NCI-H1048 (cell line): ENCODE data around the gene GUSB.
"Not testable (repeated sequence)": the region's sequence is repeated elsewhere in the genome, so short reads cannot be mapped to it uniquely, and the experiment has no call there.

ENCODE experiments used
- DNase-seq: peaks from one replicate; lab custom pipeline; 2025; lab: John Stamatoyannopoulos, UW

GUSB gene

DNA sequence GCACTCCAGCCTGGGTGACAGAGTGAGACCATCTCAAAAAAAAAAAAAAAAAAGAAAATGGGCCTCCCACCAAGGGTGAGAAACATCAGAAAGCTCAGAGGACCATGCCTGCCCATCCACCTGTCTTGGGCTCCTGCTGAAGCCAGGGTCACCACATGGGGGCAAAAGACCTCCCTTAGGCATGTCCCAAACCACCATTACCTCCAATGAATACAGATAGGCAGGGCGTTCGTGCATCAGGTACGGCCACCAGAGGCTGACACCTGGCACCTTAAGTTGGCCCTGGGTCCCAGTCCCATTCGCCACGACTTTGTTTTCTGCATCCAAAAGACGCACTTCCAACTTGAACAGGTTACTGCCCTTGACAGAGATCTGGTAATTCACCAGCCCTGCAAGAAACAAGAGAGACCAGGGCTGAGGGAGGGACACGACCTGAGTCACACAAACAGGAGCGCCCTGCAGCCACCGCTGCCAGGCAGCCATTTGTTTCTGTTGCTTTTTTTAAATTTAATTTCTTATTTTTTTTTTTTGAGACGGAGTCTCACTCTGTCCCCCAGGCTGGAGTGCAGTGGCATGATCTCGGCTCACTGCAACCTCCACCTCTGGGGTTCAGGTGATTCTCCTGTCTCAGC is 6.1 kb downstream of the GUSB start:
- no peak for DNase-seq

DNA sequence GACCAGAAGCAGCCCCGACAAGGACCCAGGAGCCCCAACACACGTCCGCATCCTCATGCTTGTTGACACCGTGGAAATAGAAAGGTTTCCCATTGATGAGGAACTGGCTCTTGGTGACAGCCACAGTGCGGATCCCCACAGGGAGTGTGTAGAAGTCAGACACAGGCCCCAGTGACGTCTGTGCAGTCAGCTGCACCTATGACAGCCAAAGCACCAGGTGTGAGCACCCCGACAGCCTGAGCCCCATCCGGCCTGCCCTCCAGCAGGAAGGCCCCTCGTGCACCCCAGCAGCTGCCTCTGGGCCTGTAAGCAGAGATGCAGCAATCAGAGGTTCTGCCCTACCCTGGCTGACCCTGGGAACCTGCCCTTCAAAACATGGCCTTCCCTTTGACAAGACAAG is 7.1 kb downstream of the GUSB start:
- DNase-seq, result no peak

DNA sequence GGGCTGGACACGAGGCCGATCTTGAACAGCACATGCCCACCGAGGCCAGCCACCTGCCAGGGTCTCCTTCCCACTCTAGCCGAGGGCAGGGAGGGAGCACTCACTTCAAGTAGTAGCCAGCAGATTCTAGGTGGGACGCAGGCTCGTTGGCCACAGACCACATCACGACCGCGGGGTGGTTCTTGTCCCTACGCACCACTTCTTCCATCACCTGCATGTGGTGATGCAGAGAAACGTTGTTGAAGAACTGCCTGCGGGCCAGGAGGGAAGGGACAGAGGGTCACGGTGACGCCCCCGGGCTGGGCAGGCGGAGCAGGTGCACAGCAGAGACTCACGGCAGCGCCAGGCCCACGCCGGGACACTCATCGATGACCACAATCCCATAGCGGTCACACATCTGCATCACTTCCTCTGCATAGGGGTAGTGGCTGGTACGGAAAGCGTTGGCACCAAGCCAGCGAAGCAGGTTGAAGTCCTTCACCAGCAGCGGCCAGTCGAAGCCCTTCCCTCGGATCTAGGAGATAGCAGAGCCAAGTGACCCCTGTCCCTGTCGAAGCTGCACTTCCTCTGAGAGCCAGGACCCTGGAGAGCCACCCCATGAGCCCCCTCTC is 7.7 kb downstream of the GUSB start:
- DNase-seq, result no peak

DNA sequence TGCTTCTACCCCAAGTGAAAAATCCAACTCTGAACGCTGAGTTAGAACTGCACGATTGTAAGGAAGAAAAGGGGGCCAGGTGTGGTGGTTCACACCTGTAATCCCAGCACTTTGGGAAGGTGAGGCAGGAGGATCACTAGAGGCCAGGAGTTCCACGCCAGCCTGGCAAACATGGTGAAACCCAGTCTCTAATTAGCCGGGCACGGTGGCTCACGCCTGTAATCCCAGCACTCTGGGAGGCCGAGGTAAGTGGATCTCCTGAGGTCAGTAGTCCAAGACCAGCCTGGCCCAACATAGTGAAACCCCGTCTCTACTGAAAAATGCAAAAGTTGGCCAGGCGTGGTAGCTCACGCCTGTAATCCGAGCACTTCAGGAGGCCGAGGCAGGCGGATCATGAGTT is 9.0 kb downstream of the GUSB start:
- DNase-seq, result no peak

DNA sequence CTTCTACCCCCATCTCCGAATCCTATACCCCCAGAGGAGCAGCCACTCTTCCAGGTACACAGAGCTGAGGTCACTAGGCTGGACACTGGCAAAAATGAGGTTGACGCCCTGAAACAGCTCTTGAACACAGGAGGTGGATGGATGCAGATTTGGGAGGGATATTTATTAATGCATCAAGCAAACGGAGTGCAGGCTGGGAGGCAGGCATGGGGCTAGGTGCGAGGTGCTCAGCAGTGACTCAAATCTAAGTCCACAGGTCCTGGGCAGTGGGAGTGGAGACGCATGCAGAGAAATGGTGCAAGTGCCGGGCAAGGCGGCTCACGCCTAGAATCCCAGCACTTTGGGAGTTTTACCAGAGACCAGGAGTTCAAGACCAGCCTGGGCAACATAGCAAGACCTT is 11.0 kb downstream of the GUSB start:
- no peak for DNase-seq

DNA sequence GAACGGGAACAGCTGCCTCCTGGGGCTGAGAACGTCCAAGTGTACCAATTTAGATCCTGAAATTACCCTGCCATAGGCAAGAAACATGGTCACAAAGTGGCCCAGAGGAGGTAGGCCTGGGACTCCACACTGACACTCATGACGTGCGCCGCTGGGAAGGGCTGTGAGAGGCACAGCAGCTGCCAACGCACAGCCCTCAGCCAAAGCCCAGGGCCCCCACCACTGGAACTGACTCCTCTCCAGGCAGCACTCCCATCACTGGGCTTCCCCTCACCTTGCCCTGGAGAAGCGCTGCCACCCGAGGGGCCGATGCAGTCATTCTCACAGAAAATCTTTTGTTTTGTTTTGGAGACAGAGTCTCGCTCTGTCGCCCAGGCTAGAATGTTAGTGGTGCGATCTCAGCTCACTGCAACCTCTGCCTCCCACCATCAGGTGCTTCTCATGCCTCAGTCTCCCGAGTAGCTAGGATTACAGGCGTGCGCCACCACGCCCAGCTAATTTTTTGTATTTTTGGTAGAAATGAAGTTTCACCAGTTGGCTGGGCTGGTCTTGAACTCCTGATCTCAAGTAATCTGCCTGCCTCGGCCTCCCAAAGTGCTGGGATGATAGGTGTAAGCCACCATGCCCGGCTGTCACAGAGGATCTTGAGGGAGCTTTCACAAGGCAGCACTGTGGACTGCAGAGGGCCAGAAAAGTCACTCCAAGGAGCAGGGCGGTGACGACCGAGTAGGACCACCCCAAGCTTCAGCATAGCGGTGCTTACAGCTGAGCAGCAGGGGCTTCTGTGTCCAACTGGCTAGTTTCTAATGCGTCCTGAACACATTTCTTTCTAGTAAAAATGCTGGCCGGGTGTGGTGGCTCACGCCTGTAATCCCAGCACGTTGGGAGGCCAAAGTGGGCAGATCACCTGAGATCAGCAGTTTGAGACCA is 13.5 kb downstream of the GUSB start:
- DNase-seq, result no peak

DNA sequence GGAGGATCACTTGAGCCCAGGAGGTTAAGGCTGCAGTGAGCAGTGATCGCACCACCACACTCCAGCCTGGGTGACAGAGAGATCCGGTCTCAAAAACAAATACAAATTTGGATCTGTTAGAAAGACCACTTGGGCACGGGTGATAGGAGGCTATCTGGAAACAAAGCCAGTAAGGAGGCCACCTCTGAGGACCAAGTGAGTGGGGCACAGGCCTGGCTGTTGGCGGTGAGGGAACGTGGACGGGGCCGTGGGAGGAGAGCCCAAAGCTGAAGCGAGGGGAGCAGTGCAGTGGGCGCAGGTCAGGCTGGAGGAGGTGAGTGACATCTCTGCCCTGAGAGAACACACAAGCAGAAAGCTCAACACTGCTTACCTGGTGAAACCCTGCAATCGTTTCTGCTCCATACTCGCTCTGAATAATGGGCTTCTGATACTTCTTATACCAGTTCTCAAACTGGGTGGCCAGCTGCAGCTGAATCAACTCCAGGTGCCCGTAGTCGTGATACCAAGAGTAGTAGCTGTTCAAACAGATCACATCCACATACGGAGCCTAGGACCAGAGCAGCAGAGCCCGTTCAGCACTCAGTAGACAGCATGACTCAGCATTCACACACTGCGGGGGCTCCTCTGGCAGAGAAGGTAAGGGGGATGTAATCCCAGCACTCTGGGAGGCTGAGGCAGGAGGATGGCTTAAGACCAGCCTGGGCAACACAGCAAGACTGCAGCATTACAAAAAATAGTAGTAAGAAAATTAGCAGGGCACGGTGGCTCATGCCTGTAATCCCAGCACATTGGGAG is 14.5 kb downstream of the GUSB start:
- no peak for DNase-seq

DNA sequence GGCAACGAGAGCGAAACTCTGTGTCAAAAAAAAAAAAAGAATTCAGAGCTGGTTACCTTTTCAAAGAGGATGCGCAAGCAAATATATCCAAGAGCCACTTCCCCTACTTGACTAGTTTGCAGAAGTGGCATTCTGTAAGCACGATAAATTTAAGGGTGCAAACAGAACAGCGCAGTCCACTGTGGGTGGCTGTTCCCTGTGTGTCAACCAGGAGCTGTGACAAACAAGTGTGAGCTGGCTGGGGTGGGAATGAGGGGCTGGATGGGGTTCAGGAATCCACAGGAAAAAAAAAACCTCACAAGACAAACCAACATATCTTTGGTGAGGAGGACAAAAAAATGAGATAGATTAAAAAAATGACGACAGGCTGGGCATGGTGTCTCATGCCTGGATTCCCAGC is 15.9 kb downstream of the GUSB start:
- DNase-seq, result no peak

DNA sequence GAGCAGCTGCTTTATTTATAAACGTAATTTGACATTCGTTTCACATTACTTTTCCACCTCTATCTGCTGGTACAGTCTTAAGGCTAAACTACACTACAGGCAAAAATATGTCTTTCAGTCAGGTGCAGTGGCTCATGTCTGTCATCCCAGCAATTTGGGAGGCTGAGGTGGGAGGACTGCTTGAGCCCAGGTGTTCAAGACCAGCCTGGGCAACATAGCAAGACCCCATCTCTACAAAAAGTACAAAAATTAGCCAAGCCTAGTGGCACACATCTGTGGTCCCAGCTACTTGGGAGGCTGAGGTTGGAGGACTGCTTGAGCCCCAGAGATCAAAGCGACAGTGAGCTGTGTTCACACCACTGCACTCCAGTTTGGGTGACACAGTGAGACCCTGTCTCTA is 17.3 kb downstream of the GUSB start:
- DNase-seq, result not testable (repeated sequence)

DNA sequence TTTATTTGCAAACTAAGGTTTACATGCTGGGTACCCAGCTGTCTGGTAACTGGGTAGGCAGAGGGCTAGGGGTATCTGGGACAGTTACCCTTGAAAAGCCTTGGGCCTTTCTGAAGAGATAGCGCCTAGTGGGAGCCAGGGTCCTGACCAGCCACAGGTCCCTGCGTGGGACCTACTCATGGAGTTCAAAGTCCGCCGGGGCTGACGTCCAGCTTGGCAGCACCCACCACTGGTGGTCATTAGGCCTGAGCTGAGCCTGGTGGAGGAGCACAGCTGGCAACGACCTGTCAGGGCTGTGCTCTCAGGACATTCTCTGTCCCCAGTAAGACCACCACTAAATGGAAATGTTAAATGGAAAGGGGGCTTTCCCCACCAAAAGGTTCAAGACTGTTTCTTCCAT is 20.0 kb downstream of the GUSB start:
- DNase-seq, result no peak

DNA sequence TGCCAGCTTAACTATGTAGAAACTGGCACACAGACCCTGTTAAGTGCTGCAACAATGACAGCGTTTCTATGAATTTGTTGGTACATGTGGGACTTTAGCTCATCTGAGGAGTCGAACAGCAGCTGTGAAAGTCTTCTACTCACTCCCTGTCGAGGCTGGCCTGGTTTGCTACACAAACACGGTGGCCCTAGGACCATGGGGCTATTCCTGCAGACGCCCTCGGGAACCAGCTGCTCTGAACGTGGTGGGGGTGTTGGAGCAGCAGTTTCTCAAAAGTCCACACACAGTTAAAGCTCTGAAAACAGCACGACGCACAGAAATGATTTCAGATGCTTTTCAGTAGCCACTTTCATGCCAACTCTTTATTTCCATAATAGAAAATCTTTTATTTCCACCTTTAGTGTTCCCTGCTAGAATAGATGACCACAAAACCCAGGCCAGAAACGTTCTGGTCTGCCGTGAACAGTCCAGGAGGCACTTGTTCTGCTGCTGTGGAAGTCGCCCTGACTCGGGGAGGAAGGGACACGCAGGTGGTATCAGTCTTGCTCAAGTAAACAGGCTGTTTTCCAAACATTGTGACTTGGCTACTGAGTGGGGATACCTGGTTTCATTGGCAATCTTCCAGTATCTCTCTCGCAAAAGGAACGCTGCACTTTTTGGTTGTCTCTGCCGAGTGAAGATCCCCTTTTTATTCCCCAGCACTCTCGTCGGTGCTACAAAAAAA is 21.5 kb downstream of the GUSB start:
- DNase-seq, result no peak

DNA sequence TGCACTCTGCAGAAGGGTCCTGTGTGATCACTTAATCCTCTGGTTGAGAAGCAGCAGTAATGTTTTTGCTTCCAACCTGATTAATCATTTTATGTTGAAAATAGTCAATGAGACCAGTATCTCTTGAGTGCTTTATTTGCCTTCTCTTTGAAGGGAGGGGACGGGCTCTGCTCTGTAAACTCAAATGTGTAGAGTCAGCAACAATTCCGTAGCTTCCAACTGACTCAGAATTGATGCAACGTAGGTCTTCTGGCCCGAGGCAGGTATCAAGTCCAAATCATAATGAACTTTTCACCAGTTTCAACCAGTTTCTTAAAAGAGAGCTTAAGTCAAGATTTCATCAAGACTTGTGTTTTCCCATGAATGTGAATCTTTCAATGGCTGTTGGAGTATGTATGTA is 26.3 kb downstream of the GUSB start:
- DNase-seq, result no peak

DNA sequence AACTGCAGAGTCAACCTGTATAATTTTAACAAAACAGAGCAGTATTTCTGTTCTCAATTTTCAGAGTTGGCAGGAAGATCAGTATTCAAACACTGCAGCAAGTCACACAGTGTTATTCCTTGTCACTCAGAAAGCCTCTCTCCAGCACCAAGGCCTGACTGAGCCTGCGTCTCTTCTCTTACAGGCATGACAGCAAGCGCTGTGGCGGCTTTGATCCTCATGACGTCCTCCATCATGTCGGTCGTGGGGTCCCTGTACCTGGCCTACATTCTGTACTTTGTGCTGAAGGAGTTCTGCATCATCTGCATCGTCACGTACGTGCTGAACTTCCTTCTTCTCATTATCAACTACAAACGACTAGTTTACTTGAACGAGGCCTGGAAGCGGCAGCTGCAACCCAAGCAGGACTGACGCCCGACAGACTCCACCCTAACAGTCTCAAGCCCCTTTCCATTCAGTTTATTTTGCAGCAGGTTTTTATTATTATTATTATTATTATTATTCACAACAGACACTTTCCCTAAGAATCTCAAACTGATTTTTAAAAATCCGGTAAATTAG is 28.0 kb downstream of the GUSB start:
- no peak for DNase-seq

DNA sequence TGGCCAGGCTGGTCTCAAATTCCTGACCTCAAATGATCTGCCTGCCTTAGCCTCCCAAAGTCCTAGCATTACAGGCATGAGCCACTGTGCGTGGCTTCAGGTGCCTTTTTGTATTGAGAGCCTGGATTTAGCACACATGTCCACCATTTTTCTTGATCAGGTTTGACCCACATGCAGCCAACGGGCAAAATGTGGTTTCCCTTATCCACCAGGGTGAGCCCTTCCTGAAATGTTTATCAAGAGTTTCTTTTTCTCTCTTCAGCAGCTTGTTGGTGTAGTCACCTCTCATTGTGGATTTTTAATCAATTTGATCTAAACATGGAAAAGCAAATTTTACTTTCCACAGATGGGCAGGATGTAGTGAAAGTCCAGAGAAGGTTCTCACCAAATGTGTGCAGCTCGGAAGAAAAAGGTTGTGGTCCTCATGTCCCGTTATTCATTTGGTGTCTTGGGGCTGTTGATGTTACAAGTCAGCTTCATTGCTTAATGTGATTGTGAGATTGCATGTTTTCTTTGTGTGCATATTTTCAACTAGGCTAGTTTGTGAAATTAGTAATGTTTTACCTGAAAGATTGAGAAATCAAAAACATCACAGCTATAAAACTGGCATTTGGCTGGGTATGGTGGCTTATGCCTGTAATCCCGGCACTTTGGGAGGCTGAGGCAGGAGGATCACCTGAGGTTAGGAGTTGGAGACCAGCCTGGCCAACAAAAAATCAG is 28.9 kb downstream of the GUSB start:
- no peak for DNase-seq

DNA sequence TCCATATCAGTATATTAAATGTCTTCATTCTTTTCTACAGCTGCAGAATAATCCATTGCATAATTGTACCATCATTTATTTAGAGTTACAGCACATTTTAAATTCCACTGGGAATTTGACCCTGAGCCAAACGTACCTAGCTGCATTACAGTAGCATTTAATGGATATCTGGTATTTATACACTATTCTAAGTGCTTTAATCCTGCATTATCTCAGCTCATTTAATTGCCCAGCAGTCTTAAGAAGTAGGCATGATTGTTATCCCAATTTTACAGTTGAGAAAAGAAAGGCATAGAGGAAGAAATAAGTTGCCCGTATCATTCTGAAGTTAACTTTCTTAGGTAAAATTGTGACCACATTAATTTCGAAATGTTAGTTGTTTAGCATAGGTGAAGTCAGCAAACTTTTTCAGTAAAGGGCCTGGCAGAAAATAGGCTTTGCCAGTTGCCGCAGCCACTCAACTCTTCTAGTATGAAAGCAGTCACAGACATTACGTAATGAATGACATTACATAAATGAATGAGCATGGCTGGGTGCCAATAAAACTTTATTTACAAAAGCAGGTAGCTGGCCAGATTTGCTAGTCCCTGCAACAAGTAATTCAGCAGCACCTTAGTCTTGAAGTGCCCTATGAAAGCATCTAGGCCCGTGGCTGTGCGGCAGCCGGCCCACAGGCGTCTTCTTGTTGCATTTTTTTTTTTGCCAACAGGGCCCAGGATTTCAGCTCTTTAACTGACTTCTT is 30.0 kb downstream of the GUSB start:
- DNase-seq, result no peak

DNA sequence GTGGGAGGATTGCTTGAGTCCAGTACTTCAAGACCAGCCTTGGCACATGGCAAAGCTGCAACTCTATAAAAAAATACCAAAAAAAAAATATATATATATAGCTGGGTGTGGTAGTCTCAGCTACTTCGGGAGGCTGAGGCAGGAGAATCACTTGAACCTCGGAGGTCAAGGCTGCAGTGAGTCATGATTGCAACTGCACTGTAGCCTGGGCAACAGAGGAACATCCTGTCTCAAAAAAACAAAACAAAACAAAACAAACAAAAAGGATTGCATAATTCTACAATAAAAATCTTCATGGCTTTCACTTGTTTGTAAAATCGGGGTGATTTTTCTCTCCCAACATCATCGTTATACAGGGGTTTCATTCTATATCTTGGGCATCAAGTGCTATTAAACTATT is 35.1 kb downstream of the GUSB start:
- DNase-seq, result no peak

DNA sequence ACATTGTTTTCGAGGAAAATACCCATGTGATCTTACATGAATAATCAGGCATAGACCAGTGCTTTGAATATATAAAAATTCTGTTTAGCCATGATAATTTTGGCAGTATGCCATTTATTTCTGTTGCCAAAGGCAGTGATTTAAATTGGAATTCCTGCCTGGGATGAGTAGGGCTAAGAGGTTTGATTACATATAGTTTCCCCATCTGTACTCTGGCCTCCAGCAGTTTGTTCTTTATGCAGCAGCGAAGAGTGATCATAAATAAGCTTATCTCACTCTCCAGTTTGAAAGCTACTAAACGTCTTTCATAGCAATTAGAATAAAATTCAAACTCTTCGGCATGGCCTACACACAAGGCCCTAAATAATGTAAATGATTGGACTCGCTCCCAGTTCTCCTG is 36.2 kb downstream of the GUSB start:
- DNase-seq, result not testable (repeated sequence)

DNA sequence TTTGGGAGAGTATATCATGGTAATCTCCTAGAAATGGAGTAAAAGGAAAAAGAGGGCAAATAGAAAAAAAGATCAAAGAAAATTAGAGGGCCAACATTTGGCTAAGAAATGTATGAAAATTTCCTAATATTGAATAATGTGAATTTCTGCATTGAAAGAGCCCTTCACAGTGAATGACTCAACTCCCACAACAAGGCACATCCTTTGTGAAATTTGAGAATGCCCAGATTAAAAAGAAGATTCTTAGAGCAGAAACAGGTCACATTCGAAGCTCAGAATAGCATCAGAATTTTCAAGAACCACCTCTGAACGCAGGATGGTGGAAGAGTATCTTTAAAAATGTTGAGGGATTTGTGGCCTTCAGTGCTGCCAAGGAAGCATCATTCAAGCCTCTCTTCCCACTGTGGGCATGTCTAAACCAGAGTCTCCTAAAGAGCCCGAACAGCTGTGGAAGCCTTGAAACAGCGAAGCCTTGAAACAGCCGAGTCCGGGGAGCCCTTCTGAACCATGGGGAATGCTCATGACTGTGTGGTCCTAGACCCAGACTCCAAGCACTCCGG is 43.6 kb downstream of the GUSB start:
- no peak for DNase-seq

DNA sequence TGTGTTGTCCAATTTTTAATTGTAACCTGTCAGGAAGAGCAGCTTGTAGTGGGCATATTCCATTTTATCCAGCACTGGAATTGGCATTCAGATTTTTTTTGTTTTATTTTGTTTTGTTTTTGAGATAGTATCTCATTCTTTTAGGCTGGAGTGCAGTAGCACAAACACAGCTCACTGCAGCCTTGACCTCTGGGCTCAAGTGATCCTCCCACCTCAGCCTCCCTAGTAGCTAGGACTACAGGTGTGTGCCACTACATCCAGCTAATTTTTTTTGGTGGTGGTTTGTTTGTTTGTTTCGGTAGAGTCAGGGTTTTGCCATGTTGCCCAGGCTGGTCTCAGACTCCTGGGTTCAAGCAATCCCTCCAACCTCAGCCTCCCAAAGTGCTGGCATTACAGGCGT is 44.7 kb downstream of the GUSB start:
- DNase-seq, result no peak

DNA sequence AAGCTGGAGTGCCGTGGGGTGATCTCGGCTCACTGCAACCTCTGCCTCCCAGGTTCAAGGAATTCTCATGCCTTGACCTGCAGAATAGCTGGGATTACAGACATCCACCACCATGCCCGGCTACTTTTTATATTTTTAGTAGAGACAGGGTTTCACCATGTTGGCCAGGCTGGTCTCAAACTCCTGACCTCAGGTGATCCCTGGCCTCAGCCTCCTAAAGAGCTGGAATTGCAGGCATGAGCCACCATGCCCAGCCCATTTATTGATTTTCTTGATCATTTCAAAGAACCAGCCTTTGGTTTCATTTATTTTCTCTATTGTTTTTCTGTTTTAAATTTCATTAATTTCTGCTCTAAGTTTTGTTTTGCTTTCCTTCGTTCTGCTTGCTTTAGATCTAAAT is 50.3 kb downstream of the GUSB start:
- no peak for DNase-seq
